Calu3 (cell line): ENCODE results near the gene CDIPT. TPM values are rescaled to one million over a fixed set of nuclear protein-coding genes. Genes with fewer than 3 reads are reported as not detected.
"Not testable (repeated sequence)": the region's sequence is repeated elsewhere in the genome, so short reads cannot be mapped to it uniquely, and the experiment has no call there.

Experiments used
- Bru-seq: library from RNA; stranded (reverse); fragments of 400-500 nt; gene quantifications from one replicate; lab custom pipeline; 2021; lab: Mats Ljungman, UMichigan
- BruChase-seq, 2 experiments: library from RNA; stranded (reverse); fragments of 400-500 nt; gene quantifications; one replicate each; lab custom pipeline; 2021; lab: Mats Ljungman, UMichigan
- BruUV-seq: library from RNA; stranded (reverse); fragments of 400-500 nt; replicated peaks from 2 replicates; lab custom pipeline; 2021; lab: Mats Ljungman, UMichigan
- CTCF ChIA-PET: fragments of 300-600 bp; sonication (Branson Sonifier 250); formaldehyde crosslinking; loops from one replicate; lab custom pipeline; 2022; ENCODE audit warnings: antibody characterized with exemption; lab: Charles Lee
- DNase-seq: peaks from one replicate; pipeline ENCODE4 v3.0.0; 2022
- H3K27ac Mint-ChIP-seq: one replicate; pipeline ENCODE4 v1.8.0; 2022; ENCODE audit warnings: mixed read lengths; ENCODE audit not compliant: unreplicated experiment
- H3K27me3 Mint-ChIP-seq: one replicate; pipeline ENCODE4 v1.8.0; 2022; ENCODE audit warnings: mixed read lengths; ENCODE audit not compliant: unreplicated experiment
- H3K36me3 Mint-ChIP-seq: one replicate; pipeline ENCODE4 v1.8.0; 2022; ENCODE audit warnings: mild to moderate bottlenecking, moderate library complexity, mixed read lengths; ENCODE audit not compliant: insufficient read depth, unreplicated experiment
- H3K4me1 Mint-ChIP-seq: one replicate; pipeline ENCODE4 v1.8.0; 2022; ENCODE audit warnings: mild to moderate bottlenecking, low read depth, mixed read lengths; ENCODE audit not compliant: unreplicated experiment
- H3K4me3 Mint-ChIP-seq: one replicate; pipeline ENCODE4 v1.8.0; 2022; ENCODE audit warnings: mild to moderate bottlenecking, low read depth, moderate library complexity, mixed read lengths; ENCODE audit not compliant: unreplicated experiment
- H3K9me3 Mint-ChIP-seq: one replicate; pipeline ENCODE4 v1.8.0; 2022; ENCODE audit warnings: low read depth, mixed read lengths; ENCODE audit not compliant: unreplicated experiment
- CTCF ChIP-seq: fragments of 200-600 bp; IDR thresholded peaks from one replicate; pipeline ENCODE4 v1.8.0; 2022; ENCODE audit warnings: antibody characterized with exemption; ENCODE audit not compliant: unreplicated experiment
- intact Hi-C: fragments of 100-400 bp; cut with micrococcal nuclease; formaldehyde crosslinking; loops from one replicate; pipeline ENCODE4 v1.10.0; 2022; ENCODE audit not compliant: unreplicated experiment
- long read RNA-seq: library from polyadenylated mRNA; stranded (forward); transcript quantifications from one replicate; pipeline ENCODE4 v2.0.0, GENCODE V29; 2022
- total RNA-seq: library from RNA; stranded (reverse); gene quantifications from 2 replicates; pipeline ENCODE4 v1.2.3, GENCODE V29; 2022

Gene CDIPT
- total RNA-seq = 62.7 and 64.1 TPM in 2 replicates
- Bru-seq, nascent RNA = percentile 50 among the genes with signal in this experiment
- percentile 89 among the genes with signal in this experiment for BruChase-seq, experiment 1, labeled RNA remaining after a 6-hour chase
- BruChase-seq, experiment 2, labeled RNA remaining after a 2-hour chase = percentile 79 among the genes with signal in this experiment
- long read RNA-seq, transcript CDIPT-201 (6 exons, 2,353 nt) = major isoform, 73 of 107 reads
- long read RNA-seq, transcript CDIPT-207 (5 exons, 1,671 nt) = minor isoform, 7 of 107 reads
- long read RNA-seq, partial matches to known transcripts = 8 of 107 reads
- long read RNA-seq, other reads (novel, unspliced or antisense) = 13 of 107 reads

- Mint-ChIP-seq H3K9me3 (no peaks in the 10 kb centered on the region), H3K36me3 (peaks cover 31% of the 10 kb centered on the region), H3K4me3 (peak within 1 kb of the TSS; percentile 89), H3K4me1 (peaks cover 7% of the 10 kb centered on the region), H3K27me3 (peaks cover 9% of the 10 kb centered on the region), H3K27ac (peak within 1 kb of the TSS; percentile 99)
- DNase-seq = peak; percentile 95
- peak; percentile 23 for TF ChIP-seq CTCF
- CTCF ChIA-PET = interaction anchor here (0.5 to 0.6 kb wide), 2 partner anchors 18 to 31 kb away, joined by 3 read pairs; no protein-coding TSS in a partner anchor
- BruUV-seq = TSS peak; percentile 69
- intact Hi-C loops = loop anchor here (2.0 to 5.0 kb wide), 4 partner anchors 34 to 158 kb away; partner anchors contain the start of genes MVP and SEZ6L2
These were observed at the start of gene CDIPT for GRCh38 chr16:29862884-29863668. Gene CDIPT (minus strand): TSS chr16:29863226. CDS start chr16:29862857, 369 bp downstream.

- Mint-ChIP-seq H3K27ac (peak overlapping the region; percentile 38), H3K27me3 (no peaks in the 10 kb centered on the region), H3K4me3 (no peak overlapping the region), H3K4me1 (peaks cover 42% of the 10 kb centered on the region), H3K9me3 (no peaks in the 10 kb centered on the region), H3K36me3 (peaks cover 91% of the 10 kb centered on the region)
- CTCF ChIA-PET = interaction anchor here (0.6 kb wide), 1 partner anchor 52 kb away, joined by 4 read pairs; no protein-coding TSS in a partner anchor
- intact Hi-C loops = no loop called here
- no peak for TF ChIP-seq CTCF
- no TSS peak for BruUV-seq
- no peak for DNase-seq
These were observed 49.1 kb upstream of the CDIPT start for GRCh38 chr16:29912087-29912486.

- Mint-ChIP-seq H3K4me1 (peaks cover 38% of the 10 kb centered on the region), H3K4me3 (no peak overlapping the region), H3K36me3 (peaks cover 91% of the 10 kb centered on the region), H3K9me3 (no peaks in the 10 kb centered on the region), H3K27me3 (no peaks in the 10 kb centered on the region), H3K27ac (peak overlapping the region; percentile 39)
- no peak for DNase-seq
- no peak for TF ChIP-seq CTCF
- intact Hi-C loops = no loop called here
- CTCF ChIA-PET = interaction anchor here (0.6 kb wide), 1 partner anchor 52 kb away, joined by 4 read pairs; no protein-coding TSS in a partner anchor
- no TSS peak for BruUV-seq
These were observed 48.6 kb upstream of the CDIPT start for GRCh38 chr16:29911676-29912010.

GRCh38 chr16:29910819-29911675 lies 48.0 kb upstream of the CDIPT start:
- Mint-ChIP-seq H3K9me3 (no peaks in the 10 kb centered on the region), H3K27me3 (no peaks in the 10 kb centered on the region), H3K27ac (peak overlapping the region; percentile 39), H3K36me3 (peaks cover 91% of the 10 kb centered on the region), H3K4me3 (no peak overlapping the region), H3K4me1 (peaks cover 32% of the 10 kb centered on the region)
- CTCF ChIA-PET = interaction anchor here (1.3 kb wide), 1 partner anchor 10 kb away, joined by 3 read pairs; no protein-coding TSS in a partner anchor
- BruUV-seq = no TSS peak
- no peak for DNase-seq
- intact Hi-C loops = no loop called here
- no peak for TF ChIP-seq CTCF

GRCh38 chr16:29909851-29910250 lies 46.8 kb upstream of the CDIPT start:
- CTCF ChIA-PET = interaction anchor here (0.7 to 1.3 kb wide), 3 partner anchors 8 to 195 kb away, joined by 3 read pairs; partner anchors contain the start of gene SEZ6L2

More at GRCh38 chr16:29909851-29910250, 46.8 kb upstream of the CDIPT start:
- not testable (repeated sequence) for BruUV-seq, H3K27me3 Mint-ChIP-seq, DNase-seq, H3K9me3 Mint-ChIP-seq, H3K27ac Mint-ChIP-seq, H3K4me3 Mint-ChIP-seq
- intact Hi-C loops = loop anchor here (10.0 kb wide), 1 partner anchor 85 kb away; the partner anchor contains the start of gene MVP
- peaks cover 20% of the 10 kb centered on the region for H3K4me1 Mint-ChIP-seq
- peaks cover 91% of the 10 kb centered on the region for H3K36me3 Mint-ChIP-seq
